Muscle of leg (tissue), 11 donors: ENCODE measurements around the gene UQCRQ. TPM values are rescaled to one million over a fixed set of nuclear protein-coding genes. Genes with fewer than 3 reads are reported as not detected.

ENCODE experiments used
- DNase-seq: peaks from one replicate; pipeline ENCODE4 v3.0.0; 2013
- H3K27ac ChIP-seq: one replicate; pipeline ENCODE4 v1.5.1; 2013; ENCODE audit warnings: mild to moderate bottlenecking, low read length, control low read depth
- H3K27me3 ChIP-seq: one replicate; pipeline ENCODE4 v1.6.1; 2013; ENCODE audit warnings: low read length; ENCODE audit not compliant: control insufficient read depth, insufficient read depth
- H3K36me3 ChIP-seq: one replicate; pipeline ENCODE4 v1.6.1; 2013; ENCODE audit warnings: low read length; ENCODE audit not compliant: control insufficient read depth, insufficient read depth
- H3K4me1 ChIP-seq: one replicate; pipeline ENCODE4 v1.6.1; 2013; ENCODE audit warnings: low read length; ENCODE audit not compliant: control insufficient read depth, insufficient read depth
- H3K4me3 ChIP-seq: one replicate; pipeline ENCODE4 v1.5.1; 2013; ENCODE audit warnings: low read length, control low read depth
- H3K9me3 ChIP-seq: replicated peaks from 2 replicates; pipeline ENCODE4 v1.6.1; 2013; ENCODE audit warnings: low read depth, low read length; ENCODE audit not compliant: control insufficient read depth
- WGBS: methylation state at CpG from one replicate; pipeline ENCODE4 v1.1.5; 2013; ENCODE audit warnings: missing lambda C conversion rate; ENCODE audit not compliant: insufficient coverage; 5-methylcytosine and 5-hydroxymethylcytosine counted together
- polyA plus RNA-seq, 8 donors: library from polyadenylated mRNA; unstranded; fragments of 120-200 nt; gene quantifications; one replicate each; pipeline versions ENCODE4 v1.2.1 to v1.2.3, GENCODE V29; 2013; ENCODE audit warnings: inconsistent platforms in 1 of 8, low replicate concordance in 1 of 8; ENCODE audit not compliant: insufficient read length in 8 of 8, insufficient read depth in 1 of 8
- total RNA-seq: library from RNA; stranded (reverse); fragments of 120-200 nt; gene quantifications from one replicate; pipeline ENCODE4 v1.2.4, GENCODE V29; 2013

The UQCRQ gene
- total and polyA plus RNA-seq, 9 donors = 154 to 447 (median 195) TPM

GRCh38 chr5:132876020-132876759 is 9.7 kb downstream of the UQCRQ start:
- no peak overlapping the region for H3K4me3 ChIP-seq
- WGBS = no CpG with 5 or more reads among the region's 1 CpG
- DNase-seq = no peak
- H3K9me3 ChIP-seq = no peaks in the 10 kb centered on the region
- peaks cover 25% of the 10 kb centered on the region for H3K36me3 ChIP-seq
- no peaks in the 10 kb centered on the region for H3K27me3 ChIP-seq
- H3K4me1 ChIP-seq = peaks cover 13% of the 10 kb centered on the region
- no peak overlapping the region for H3K27ac ChIP-seq

GRCh38 chr5:132877466-132877865 is 11.0 kb downstream of the UQCRQ start:
- peaks cover 24% of the 10 kb centered on the region for H3K36me3 ChIP-seq
- H3K27ac ChIP-seq = no peak overlapping the region
- H3K27me3 ChIP-seq = no peaks in the 10 kb centered on the region
- 100% methylated on average over 1 of the region's 2 CpGs for WGBS
- no peak for DNase-seq
- no peaks in the 10 kb centered on the region for H3K9me3 ChIP-seq
- H3K4me1 ChIP-seq = peaks cover 9% of the 10 kb centered on the region
- no peak overlapping the region for H3K4me3 ChIP-seq

GRCh38 chr5:132877938-132878337 is 11.5 kb downstream of the UQCRQ start:
- WGBS = no CpG with 5 or more reads among the region's 3 CpGs
- Histone ChIP-seq H3K27me3 (no peaks in the 10 kb centered on the region), H3K27ac (no peak overlapping the region), H3K4me1 (peaks cover 6% of the 10 kb centered on the region), H3K9me3 (no peaks in the 10 kb centered on the region), H3K36me3 (peaks cover 24% of the 10 kb centered on the region), H3K4me3 (no peak overlapping the region)
- DNase-seq = peak; percentile 45

- no CpG with 5 or more reads among the region's 2 CpGs for WGBS
- peaks cover 34% of the 10 kb centered on the region for H3K36me3 ChIP-seq
Observed at GRCh38 chr5:132883261-132883834, 16.9 kb downstream of the UQCRQ start.

GRCh38 chr5:132884548-132884947 is 18.1 kb downstream of the UQCRQ start:
- no CpG with 5 or more reads among the region's 2 CpGs for WGBS
- Histone ChIP-seq H3K27ac (no peak overlapping the region), H3K4me3 (no peak overlapping the region), H3K9me3 (no peaks in the 10 kb centered on the region), H3K27me3 (no peaks in the 10 kb centered on the region), H3K4me1 (no peaks in the 10 kb centered on the region), H3K36me3 (peaks cover 38% of the 10 kb centered on the region)
- DNase-seq = no peak

More at GRCh38 chr5:132883261-132883834, 16.9 kb downstream of the UQCRQ start:
- Histone ChIP-seq H3K4me1 (no peaks in the 10 kb centered on the region), H3K27me3 (no peaks in the 10 kb centered on the region), H3K9me3 (no peaks in the 10 kb centered on the region), H3K27ac (no peak overlapping the region), H3K4me3 (no peak overlapping the region)
- peak; percentile 74 for DNase-seq

- no peaks in the 10 kb centered on the region for H3K9me3 ChIP-seq
- no peak overlapping the region for H3K4me3 ChIP-seq
- DNase-seq = no peak
- H3K27ac ChIP-seq = no peak overlapping the region
- WGBS = 92% methylated on average over 7 of the region's 11 CpGs
- peaks cover 35% of the 10 kb centered on the region for H3K36me3 ChIP-seq
- no peaks in the 10 kb centered on the region for H3K4me1 ChIP-seq
- no peaks in the 10 kb centered on the region for H3K27me3 ChIP-seq
Observed at GRCh38 chr5:132886064-132886823, 19.8 kb downstream of the UQCRQ start.

- Histone ChIP-seq H3K4me1 (no peaks in the 10 kb centered on the region), H3K27ac (no peak overlapping the region), H3K36me3 (peaks cover 35% of the 10 kb centered on the region), H3K4me3 (no peak overlapping the region), H3K27me3 (no peaks in the 10 kb centered on the region), H3K9me3 (no peaks in the 10 kb centered on the region)
- no peak for DNase-seq
- no CpG with 5 or more reads among the region's 1 CpG for WGBS
Observed at GRCh38 chr5:132887283-132887682, 20.8 kb downstream of the UQCRQ start.

- H3K27ac ChIP-seq = no peak overlapping the region
- DNase-seq = no peak
- H3K36me3 ChIP-seq = peaks cover 46% of the 10 kb centered on the region
- no peaks in the 10 kb centered on the region for H3K27me3 ChIP-seq
- H3K4me1 ChIP-seq = no peaks in the 10 kb centered on the region
- H3K9me3 ChIP-seq = no peaks in the 10 kb centered on the region
- H3K4me3 ChIP-seq = no peak overlapping the region
Observed at GRCh38 chr5:132889501-132889900, 23.1 kb downstream of the UQCRQ start.

GRCh38 chr5:132890817-132891216 is 24.4 kb downstream of the UQCRQ start:
- Histone ChIP-seq H3K36me3 (peaks cover 47% of the 10 kb centered on the region), H3K4me1 (no peaks in the 10 kb centered on the region), H3K27ac (no peak overlapping the region), H3K4me3 (no peak overlapping the region), H3K9me3 (no peaks in the 10 kb centered on the region), H3K27me3 (no peaks in the 10 kb centered on the region)
- DNase-seq = no peak
- WGBS = no CpG with 5 or more reads among the region's 4 CpGs

GRCh38 chr5:132895719-132896305 is 29.4 kb downstream of the UQCRQ start:
- Histone ChIP-seq H3K4me3 (no peak overlapping the region), H3K27me3 (no peaks in the 10 kb centered on the region), H3K27ac (no peak overlapping the region), H3K36me3 (peaks cover 41% of the 10 kb centered on the region), H3K4me1 (no peaks in the 10 kb centered on the region), H3K9me3 (no peaks in the 10 kb centered on the region)
- DNase-seq = no peak
- WGBS = 89% methylated on average over 2 of the region's 4 CpGs
